Naive B cell (primary cell): ENCODE results near the gene C6. TPM values are rescaled to one million over a fixed set of nuclear protein-coding genes. Genes with fewer than 3 reads are reported as not detected.
"Not testable (repeated sequence)": the region's sequence is repeated elsewhere in the genome, so short reads cannot be mapped to it uniquely, and the experiment has no call there.

Experiments used
- ATAC-seq, 2 donors: fragments of 150-1000 bp; cut with Tn5 transposase; 2 replicates each; pipeline ENCODE4 v1.10.0; 2021; ENCODE audit warnings: low read depth in 2 of 2, mild to moderate bottlenecking in 2 of 2, moderate library complexity in 2 of 2
- DNase-seq: peaks from one replicate; pipeline ENCODE4 v3.0.0; 2022
- H3K27ac Mint-ChIP-seq, 6 donors: one replicate each; pipeline ENCODE4 v1.8.0; 2020 to 2022; ENCODE audit warnings: mild to moderate bottlenecking in 6 of 6, mixed read lengths in 6 of 6, moderate library complexity in 5 of 6, inconsistent platforms in 2 of 6
- H3K27me3 Mint-ChIP-seq, 3 donors: one replicate each; pipeline ENCODE4 v1.8.0; 2021 to 2022; ENCODE audit warnings: mixed read lengths in 3 of 3, mild to moderate bottlenecking in 1 of 3
- H3K36me3 Mint-ChIP-seq, 2 donors: one replicate each; pipeline ENCODE4 v1.8.0; 2020 to 2022; ENCODE audit warnings: mixed read lengths in 2 of 2, inconsistent platforms in 1 of 2, mild to moderate bottlenecking in 1 of 2
- H3K4me1 Mint-ChIP-seq, 3 donors: one replicate each; pipeline ENCODE4 v1.8.0; 2020 to 2022; ENCODE audit warnings: mixed read lengths in 3 of 3, inconsistent platforms in 1 of 3, mild to moderate bottlenecking in 1 of 3, moderate library complexity in 1 of 3
- H3K4me3 Mint-ChIP-seq, 8 donors: one replicate each; pipeline ENCODE4 v1.8.0; 2020 to 2022; ENCODE audit warnings: mild to moderate bottlenecking in 8 of 8, mixed read lengths in 8 of 8, moderate library complexity in 8 of 8, inconsistent platforms in 2 of 8
- H3K9me3 Mint-ChIP-seq, 7 donors: one replicate each; pipeline ENCODE4 v1.8.0; 2020 to 2022; ENCODE audit warnings: mixed read lengths in 7 of 7, mild to moderate bottlenecking in 5 of 7, inconsistent platforms in 2 of 7, moderate library complexity in 1 of 7
- polyA plus RNA-seq, 6 donors: library from polyadenylated mRNA; unstranded; fragments of 300-500 nt; fragmentation: Illumina TruSeq; gene quantifications; one replicate each; pipeline ENCODE4 v1.2.3, GENCODE V29; 2021; ENCODE audit warnings: low read depth in 6 of 6

The C6 gene
- polyA plus RNA-seq, 6 donors from 2014 or later = not detected

DNA sequence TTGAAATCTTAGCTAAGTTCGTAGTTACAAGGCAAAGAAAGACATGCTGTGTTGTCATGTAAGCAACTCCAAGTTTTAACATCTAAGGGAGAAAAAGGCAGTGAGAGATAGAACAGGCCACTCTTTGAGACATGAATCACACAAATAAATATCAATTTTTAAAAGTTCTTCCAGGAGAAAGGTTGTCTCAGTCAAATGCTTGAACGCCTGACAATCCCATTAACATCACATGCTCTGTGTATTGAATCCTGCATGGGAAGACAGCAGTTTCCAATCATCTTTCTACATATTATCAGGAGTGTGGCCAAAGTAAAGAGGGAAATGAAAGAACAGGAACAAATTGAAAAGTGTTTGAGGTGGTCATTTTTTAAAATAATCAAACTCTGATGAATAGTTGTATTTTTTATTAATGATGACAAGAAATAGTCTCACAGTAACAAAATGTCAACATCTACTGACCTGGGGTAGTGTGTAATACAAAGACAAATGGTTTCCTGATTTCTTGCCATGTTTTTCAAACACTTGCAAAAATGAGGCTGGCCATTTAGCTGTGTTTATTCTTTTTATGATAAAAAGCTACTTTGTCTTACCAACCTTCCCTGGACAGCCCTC is 6.4 kb upstream of the C6 start:
- no peak overlapping the region for H3K27ac Mint-ChIP-seq
- H3K9me3 Mint-ChIP-seq = peaks cover 0 to 10% (median 0%) of the 10 kb centered on the region in 7 donors
- no peaks in the 10 kb centered on the region for H3K4me1 Mint-ChIP-seq
- H3K27me3 Mint-ChIP-seq = no peaks in the 10 kb centered on the region
- no peak for DNase-seq
- ATAC-seq = no peak
- H3K36me3 Mint-ChIP-seq = no peaks in the 10 kb centered on the region
- no peak overlapping the region for H3K4me3 Mint-ChIP-seq

DNA sequence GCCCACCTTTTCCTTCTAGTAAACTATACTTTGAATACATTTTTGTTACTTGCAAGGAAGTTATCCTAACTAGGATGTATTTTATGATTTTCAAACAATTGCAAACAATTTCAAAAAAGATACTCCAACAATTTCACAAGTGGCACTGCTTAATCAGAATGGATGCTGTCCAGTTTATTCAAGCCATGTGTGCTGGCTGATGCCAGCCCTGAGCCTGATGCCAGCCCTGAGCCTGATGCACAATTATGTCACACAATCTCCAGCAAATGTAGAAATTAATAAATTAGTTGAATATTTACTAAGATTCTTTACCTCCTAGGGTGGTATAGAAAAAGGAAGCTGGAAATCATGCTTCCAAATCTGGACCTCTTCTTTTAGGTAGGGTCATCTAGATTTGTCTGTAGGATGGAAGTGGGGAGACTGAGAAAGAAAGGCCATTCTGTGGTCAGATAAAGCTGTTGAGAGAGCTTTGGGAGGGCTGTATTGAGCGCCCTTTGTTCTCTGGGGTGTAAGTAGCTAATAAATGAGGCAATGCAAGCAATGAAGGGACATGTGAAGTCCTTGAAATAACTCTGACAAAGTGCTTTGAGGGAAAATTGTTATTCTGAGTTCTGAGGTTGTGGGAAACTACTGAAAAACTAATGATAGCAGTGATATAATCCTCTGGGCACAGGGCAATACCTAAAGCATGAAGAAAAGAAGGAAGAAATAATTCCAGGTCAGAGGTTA is 5.8 kb upstream of the C6 start:
- Mint-ChIP-seq H3K4me3 (no peak overlapping the region), H3K36me3 (no peaks in the 10 kb centered on the region), H3K4me1 (no peaks in the 10 kb centered on the region), H3K27ac (no peak overlapping the region), H3K9me3 (peaks cover 0 to 10% (median 0%) of the 10 kb centered on the region in 7 donors), H3K27me3 (no peaks in the 10 kb centered on the region)
- no peak for ATAC-seq
- DNase-seq = no peak

DNA sequence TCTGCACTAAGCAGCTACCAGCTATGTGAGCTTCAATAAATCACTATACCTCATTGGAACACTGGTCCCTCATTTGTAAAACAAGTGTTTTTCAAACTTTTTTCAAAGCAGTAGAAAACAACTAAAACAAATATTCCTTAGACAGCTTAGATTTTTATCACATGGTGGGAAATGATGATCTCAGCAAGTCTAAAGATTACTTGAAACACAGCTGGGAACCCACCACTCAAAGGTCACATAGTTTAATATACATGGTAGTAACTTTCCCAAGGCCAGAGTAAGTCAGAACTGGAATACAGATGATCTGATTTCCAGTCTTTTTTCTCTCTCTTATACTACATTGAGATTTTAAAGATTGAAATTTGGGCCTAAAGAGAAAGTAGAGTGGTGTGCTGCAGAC is 850 bp upstream of the C6 start:
- Mint-ChIP-seq H3K4me3 (no peak overlapping the region), H3K36me3 (no peaks in the 10 kb centered on the region), H3K4me1 (no peaks in the 10 kb centered on the region), H3K27me3 (no peaks in the 10 kb centered on the region), H3K27ac (no peak overlapping the region), H3K9me3 (peaks cover 2 to 11% (median 4%) of the 10 kb centered on the region in 7 donors)
- ATAC-seq (no peak), DNase-seq (no peak)

DNA sequence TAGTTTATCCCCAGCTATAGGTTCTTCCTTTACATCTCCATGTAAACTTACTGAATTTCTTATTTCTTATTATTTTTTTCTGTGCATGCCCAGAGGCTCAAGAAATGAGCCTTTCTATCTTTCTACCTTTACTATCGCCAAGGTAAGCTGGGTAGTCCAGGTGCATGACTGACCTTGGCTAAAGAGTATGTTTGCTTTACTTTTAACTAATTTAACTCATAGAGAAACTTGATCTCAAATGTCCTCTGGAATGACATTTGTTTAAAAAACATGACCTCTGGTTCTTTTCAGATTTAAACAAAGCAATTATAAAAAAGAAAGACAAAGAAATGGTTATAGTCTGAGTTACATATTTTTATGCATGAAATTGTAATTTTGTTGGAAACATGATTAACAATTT is 397 bp downstream of the C6 start:
- ATAC-seq (no peak), DNase-seq (no peak)
- Mint-ChIP-seq H3K27ac (no peak overlapping the region), H3K4me3 (no peak overlapping the region), H3K27me3 (no peaks in the 10 kb centered on the region), H3K9me3 (peaks cover 2 to 12% (median 6%) of the 10 kb centered on the region in 7 donors), H3K36me3 (no peaks in the 10 kb centered on the region), H3K4me1 (no peaks in the 10 kb centered on the region)

DNA sequence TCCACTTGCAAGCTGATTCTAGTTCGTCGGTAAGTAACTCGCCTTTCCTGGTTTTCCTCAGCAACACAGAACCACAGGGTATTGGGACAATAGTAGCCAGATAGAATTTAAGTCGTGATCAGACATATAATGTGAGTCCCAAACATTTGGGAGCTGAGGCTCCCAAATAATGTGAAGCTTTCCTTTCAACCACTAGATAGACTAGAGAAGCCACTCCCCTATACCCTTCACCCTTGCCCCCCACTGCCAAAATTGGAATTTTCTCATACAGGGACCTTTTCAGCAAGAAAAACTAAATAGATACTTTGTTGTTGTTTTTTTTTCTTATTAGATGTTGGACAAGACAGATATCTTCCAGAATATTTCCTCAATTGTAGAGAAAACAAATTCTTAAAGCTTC is 1.9 kb downstream of the C6 start:
- no peaks in the 10 kb centered on the region for H3K27me3 Mint-ChIP-seq

DNA sequence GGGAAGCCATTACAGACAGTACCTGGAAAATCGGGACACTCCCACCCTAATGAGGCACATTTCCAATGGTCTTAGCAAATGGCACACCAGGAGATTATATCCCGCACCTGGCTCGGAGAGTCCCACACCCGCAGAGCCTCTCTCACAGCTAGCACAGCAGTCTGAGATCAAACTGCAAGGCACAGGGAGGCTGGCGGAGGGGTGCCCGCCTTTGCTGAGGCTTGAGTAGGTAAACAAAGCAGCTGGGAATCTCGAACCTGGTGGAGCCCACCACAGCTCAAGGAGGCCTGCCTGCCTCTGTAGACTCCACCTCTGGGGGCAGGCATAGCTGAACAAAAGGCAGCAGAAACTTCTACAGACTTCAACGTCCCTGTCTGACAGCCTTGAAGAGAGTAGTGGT is 7.9 kb downstream of the C6 start:
- peaks cover 3 to 16% (median 9%) of the 10 kb centered on the region in 7 donors for H3K9me3 Mint-ChIP-seq
- ATAC-seq, H3K36me3 Mint-ChIP-seq, H3K4me3 Mint-ChIP-seq, H3K27ac Mint-ChIP-seq, H3K27me3 Mint-ChIP-seq, DNase-seq, H3K4me1 Mint-ChIP-seq: not testable (repeated sequence)

More for the DNA sequence above, 1.9 kb downstream of the C6 start:
- H3K4me3 Mint-ChIP-seq = no peak overlapping the region
- no peaks in the 10 kb centered on the region for H3K36me3 Mint-ChIP-seq
- H3K4me1 Mint-ChIP-seq = no peaks in the 10 kb centered on the region
- peaks cover under 1 to 13% (median 9%) of the 10 kb centered on the region in 7 donors for H3K9me3 Mint-ChIP-seq
- no peak overlapping the region for H3K27ac Mint-ChIP-seq
- no peak for ATAC-seq
- no peak for DNase-seq

DNA sequence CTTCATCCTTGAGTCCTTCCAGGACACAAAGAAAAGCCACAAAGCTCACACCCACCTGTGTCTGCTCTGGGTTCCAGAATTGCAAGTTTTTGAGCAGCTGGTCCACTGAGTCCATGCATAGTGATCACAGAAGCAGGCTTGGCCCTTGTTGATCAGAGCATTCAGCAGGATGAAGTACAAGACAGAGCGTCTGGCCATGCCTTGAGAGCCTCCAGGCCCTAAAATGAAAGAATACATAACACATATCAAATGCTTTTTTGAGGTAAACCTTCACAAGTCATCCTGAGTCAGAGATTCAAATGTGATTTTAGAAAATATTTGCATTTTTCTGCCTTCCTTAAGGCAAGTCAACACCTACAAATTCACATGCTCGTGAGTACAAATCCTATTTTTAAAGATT is 10.3 kb downstream of the C6 start:
- no peak overlapping the region for H3K4me3 Mint-ChIP-seq
- H3K36me3 Mint-ChIP-seq = no peaks in the 10 kb centered on the region
- DNase-seq (no peak), ATAC-seq (no peak)
- no peaks in the 10 kb centered on the region for H3K27me3 Mint-ChIP-seq
- H3K27ac Mint-ChIP-seq = peak overlapping the region in 1 of 6 donors; percentile 16
- H3K9me3 Mint-ChIP-seq = peaks cover 2 to 15% (median 5%) of the 10 kb centered on the region in 7 donors
- no peaks in the 10 kb centered on the region for H3K4me1 Mint-ChIP-seq

DNA sequence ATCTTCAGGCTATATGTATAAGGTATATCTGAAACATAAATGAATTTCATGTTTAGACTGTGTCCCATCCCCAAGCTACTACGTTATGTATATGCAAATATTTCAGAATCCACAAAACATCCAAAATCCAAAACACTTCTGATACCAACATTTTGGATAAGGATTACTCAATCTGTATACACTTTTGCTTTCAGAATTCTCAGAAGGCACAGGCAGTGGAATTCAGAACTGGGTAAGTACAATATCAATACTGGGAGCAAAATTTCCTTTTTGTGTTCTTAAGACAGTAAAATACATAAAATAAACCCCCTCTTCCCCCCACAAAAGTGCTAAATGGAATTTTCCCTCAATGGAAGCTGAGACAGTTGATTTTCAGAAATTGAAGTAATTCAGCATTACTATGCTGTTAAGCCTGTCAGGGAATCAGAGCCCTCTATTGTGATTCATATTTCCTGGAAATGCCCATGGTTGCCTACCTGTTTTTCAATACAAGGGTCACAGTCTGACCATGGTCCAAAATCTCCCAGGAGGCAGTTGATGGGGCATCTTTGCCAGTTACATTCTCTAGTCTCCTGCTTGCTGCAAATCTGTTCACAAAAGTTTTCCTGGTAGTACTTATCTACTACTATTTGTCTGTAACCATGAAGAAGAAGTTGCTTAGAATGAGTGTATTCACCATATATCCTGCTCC is 12.1 kb downstream of the C6 start:
- no peaks in the 10 kb centered on the region for H3K36me3 Mint-ChIP-seq

DNA sequence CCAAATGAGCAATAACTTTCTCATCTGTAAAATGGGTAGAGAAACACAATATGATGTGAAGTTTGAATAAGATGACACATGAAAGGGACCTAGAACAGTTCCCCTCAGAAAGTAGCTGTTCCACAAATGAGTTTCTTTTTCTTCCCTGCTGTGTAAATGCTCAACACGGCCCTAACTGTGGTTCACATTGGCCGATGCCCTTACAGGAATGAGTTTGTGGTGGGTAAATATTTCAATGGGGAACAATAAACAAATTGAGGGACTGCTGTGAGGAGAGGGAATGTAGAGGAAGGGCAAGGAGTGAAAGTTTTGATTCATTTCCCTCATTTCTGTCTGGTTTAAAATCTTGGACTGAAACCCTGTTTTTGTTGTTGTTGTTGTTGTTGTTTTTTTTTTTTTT is 12.8 kb downstream of the C6 start:
- H3K9me3 Mint-ChIP-seq = peaks cover 0 to 8% (median 2%) of the 10 kb centered on the region in 7 donors
- no peak overlapping the region for H3K27ac Mint-ChIP-seq
- ATAC-seq (no peak), DNase-seq (no peak)
- H3K27me3 Mint-ChIP-seq = no peaks in the 10 kb centered on the region
- no peak overlapping the region for H3K4me3 Mint-ChIP-seq
- H3K4me1 Mint-ChIP-seq = no peaks in the 10 kb centered on the region
- no peaks in the 10 kb centered on the region for H3K36me3 Mint-ChIP-seq

More for the DNA sequence above, 12.1 kb downstream of the C6 start:
- Mint-ChIP-seq H3K4me3 (no peak overlapping the region), H3K9me3 (peaks cover 0 to 8% (median 2%) of the 10 kb centered on the region in 7 donors), H3K27me3 (no peaks in the 10 kb centered on the region), H3K4me1 (no peaks in the 10 kb centered on the region), H3K27ac (no peak overlapping the region)
- ATAC-seq = no peak
- no peak for DNase-seq

DNA sequence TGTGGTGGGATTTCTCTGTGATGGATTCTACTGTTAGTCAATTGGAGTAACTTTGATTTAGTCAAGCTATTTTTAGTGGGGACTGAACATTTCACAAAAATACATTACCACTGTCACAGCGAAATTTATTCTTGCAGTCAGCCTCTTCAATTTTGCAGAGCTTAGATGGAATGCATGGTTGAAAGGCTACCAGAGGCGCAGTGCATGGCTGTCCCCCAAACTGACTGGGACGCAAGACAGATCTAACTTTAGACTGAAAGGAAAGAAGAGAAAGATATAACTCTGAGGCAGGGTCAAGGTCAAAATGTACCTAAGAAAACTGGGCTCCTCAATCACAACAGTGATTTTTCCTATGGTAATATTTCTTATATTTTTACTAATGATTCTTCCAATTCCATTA is 13.7 kb downstream of the C6 start:
- no peaks in the 10 kb centered on the region for H3K36me3 Mint-ChIP-seq
- H3K27ac Mint-ChIP-seq = no peak overlapping the region
- no peak overlapping the region for H3K4me3 Mint-ChIP-seq
- ATAC-seq = no peak
- no peaks in the 10 kb centered on the region for H3K4me1 Mint-ChIP-seq
- H3K27me3 Mint-ChIP-seq = no peaks in the 10 kb centered on the region
- DNase-seq = no peak
- H3K9me3 Mint-ChIP-seq = peaks cover 0 to 8% (median 2%) of the 10 kb centered on the region in 7 donors

DNA sequence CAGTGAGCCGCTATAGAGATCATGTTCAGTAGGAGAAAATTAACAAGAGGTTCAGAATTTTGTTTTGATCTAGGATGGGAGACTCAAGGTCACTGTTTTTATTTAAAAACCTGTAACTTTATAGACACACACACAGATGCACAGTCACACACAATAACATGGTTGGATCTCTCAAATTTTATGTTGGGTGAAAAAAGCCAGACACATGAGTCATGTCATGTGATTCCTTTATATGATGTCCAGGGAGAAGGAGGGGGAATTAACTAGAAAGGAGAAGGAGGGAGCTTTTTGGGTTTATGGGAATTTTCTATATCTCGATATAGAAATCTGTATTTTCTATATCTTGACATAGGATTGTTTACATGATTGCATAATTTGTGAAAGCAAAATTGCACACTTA is 17.1 kb downstream of the C6 start:
- ATAC-seq (no peak), DNase-seq (no peak)
- Mint-ChIP-seq H3K36me3 (no peaks in the 10 kb centered on the region), H3K4me1 (no peaks in the 10 kb centered on the region), H3K4me3 (no peak overlapping the region), H3K27ac (no peak overlapping the region), H3K27me3 (no peaks in the 10 kb centered on the region), H3K9me3 (peaks cover 0 to 7% (median 1%) of the 10 kb centered on the region in 7 donors)

DNA sequence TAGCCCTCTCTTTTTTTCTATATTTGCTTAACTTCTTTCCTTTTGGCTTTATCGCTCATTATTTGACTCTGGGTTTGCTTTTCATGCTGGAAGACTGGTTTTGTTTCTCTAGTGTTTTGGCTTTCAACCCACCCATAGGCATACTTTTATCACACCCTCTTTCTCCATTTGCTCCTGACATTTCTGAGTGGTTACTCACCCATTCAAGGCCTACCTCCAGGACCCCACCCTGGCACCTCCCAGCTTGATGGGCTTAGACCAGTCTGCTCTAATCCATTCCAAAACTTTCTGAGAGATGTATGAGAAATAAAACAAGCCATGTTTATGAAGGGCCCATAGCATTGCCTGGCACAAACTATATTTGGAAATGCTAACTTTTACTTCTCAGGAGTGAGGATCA is 18.1 kb downstream of the C6 start:
- Mint-ChIP-seq H3K4me3 (no peak overlapping the region), H3K27ac (no peak overlapping the region), H3K4me1 (no peaks in the 10 kb centered on the region), H3K27me3 (no peaks in the 10 kb centered on the region), H3K9me3 (peaks cover 0 to 4% (median 0%) of the 10 kb centered on the region in 7 donors), H3K36me3 (no peaks in the 10 kb centered on the region)
- no peak for DNase-seq
- ATAC-seq = no peak

DNA sequence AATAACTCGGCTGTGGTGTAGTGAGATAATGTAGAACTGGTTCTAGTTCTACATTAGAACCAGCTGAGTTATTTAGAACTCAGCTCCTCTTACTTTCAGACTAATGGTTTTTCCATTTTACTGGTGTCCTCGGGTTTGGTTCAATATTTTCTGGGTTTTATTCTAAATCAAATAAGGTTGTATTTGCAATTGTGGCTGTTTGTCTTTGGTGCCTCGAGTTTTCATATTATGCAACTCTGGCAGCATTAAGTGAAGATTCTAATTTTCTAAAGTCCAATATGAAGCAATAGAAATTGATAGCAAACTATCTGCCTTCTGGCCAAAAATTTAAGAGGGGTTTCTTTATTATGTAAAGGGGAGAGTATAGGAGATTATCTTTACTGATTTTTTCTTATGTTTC is 19.0 kb downstream of the C6 start:
- ATAC-seq = no peak
- Mint-ChIP-seq H3K27ac (no peak overlapping the region), H3K36me3 (no peaks in the 10 kb centered on the region), H3K4me3 (no peak overlapping the region), H3K27me3 (no peaks in the 10 kb centered on the region), H3K9me3 (peaks cover 0 to 4% (median 1%) of the 10 kb centered on the region in 7 donors), H3K4me1 (no peaks in the 10 kb centered on the region)
- no peak for DNase-seq
